HepG2 (cell line): ENCODE results near the gene MTFR1L. TPM values are rescaled to one million over a fixed set of nuclear protein-coding genes. Genes with fewer than 3 reads are reported as not detected.

Source experiments
- CBFB ChIP-seq: sonication (generic); formaldehyde crosslinking; IDR thresholded peaks from 2 replicates; pipeline ENCODE4 v1.4.0; 2020; ENCODE audit warnings: missing genetic modification reagents
- CREB3 ChIP-seq: sonication (generic); formaldehyde crosslinking; IDR thresholded peaks from 2 replicates; pipeline ENCODE4 v1.5.0; 2020; ENCODE audit warnings: missing genetic modification reagents
- FOXO1 ChIP-seq: sonication (generic); formaldehyde crosslinking; IDR thresholded peaks from 2 replicates; pipeline ENCODE4 v1.4.0; 2020; ENCODE audit warnings: missing genetic modification reagents
- HIVEP1 ChIP-seq: sonication (generic); formaldehyde crosslinking; IDR thresholded peaks from 2 replicates; pipeline ENCODE4 v1.4.0; 2020; ENCODE audit warnings: mild to moderate bottlenecking, missing genetic modification reagents
- HNF1A ChIP-seq, 2 experiments: sonication (generic) in 1 of 2; formaldehyde crosslinking in 1 of 2; IDR thresholded peaks; 2 replicates each; pipeline versions ENCODE4 v1.4.0 to v1.6.1; 2016 to 2020; ENCODE audit warnings: borderline replicate concordance in 1 of 2, low read depth in 1 of 2, mild to moderate bottlenecking in 1 of 2, missing genetic modification reagents in 1 of 2
- JARID2 ChIP-seq: sonication (generic); formaldehyde crosslinking; IDR thresholded peaks from 2 replicates; pipeline ENCODE4 v1.8.1; 2023; ENCODE audit warnings: missing genetic modification reagents, inconsistent platforms; ENCODE audit not compliant: insufficient replicate concordance
- KLF9 ChIP-seq: IDR thresholded peaks from 2 replicates; pipeline ENCODE4 v1.6.1; 2016; ENCODE audit warnings: low read depth
- POLR2AphosphoS2 ChIP-seq: IDR thresholded peaks from 2 replicates; pipeline ENCODE4 v1.6.1; 2011; ENCODE audit warnings: low read depth, low read length, improper control_type of control experiment
- RELA ChIP-seq: sonication (generic); formaldehyde crosslinking; IDR thresholded peaks from 2 replicates; pipeline ENCODE4 v1.4.0; 2020; ENCODE audit warnings: missing genetic modification reagents
- RNF219 ChIP-seq: sonication (generic); formaldehyde crosslinking; IDR thresholded peaks from 2 replicates; pipeline ENCODE4 v1.5.0; 2020; ENCODE audit warnings: mild to moderate bottlenecking, missing genetic modification reagents
- ZBTB10 ChIP-seq: sonication (generic); formaldehyde crosslinking; IDR thresholded peaks from 2 replicates; pipeline ENCODE4 v1.4.0; 2020; ENCODE audit warnings: missing genetic modification reagents, borderline replicate concordance
- ZBTB39 ChIP-seq: sonication (generic); formaldehyde crosslinking; IDR thresholded peaks from 2 replicates; pipeline ENCODE4 v1.5.0; 2020; ENCODE audit warnings: missing genetic modification reagents
- ZFY ChIP-seq: sonication (generic); formaldehyde crosslinking; IDR thresholded peaks from 2 replicates; pipeline ENCODE4 v1.4.0; 2020; ENCODE audit warnings: missing genetic modification reagents
- ZKSCAN8 ChIP-seq: IDR thresholded peaks from 2 replicates; pipeline ENCODE4 v1.6.1; 2016; ENCODE audit warnings: borderline replicate concordance, missing genetic modification reagents, missing compliant biosample characterization
- ZNF616 ChIP-seq: sonication (generic); formaldehyde crosslinking; IDR thresholded peaks from 2 replicates; pipeline ENCODE4 v1.5.0; 2020; ENCODE audit warnings: low read depth, mild to moderate bottlenecking, missing genetic modification reagents
- polyA plus RNA-seq, 8 experiments: library from polyadenylated mRNA; depleted of rRNA in 3 of 8; stranded (reverse) in 7 of 8; unstranded in 1 of 8; fragments of >200 nt; fragmentation: Illumina TruSeq in 4 of 8; extraction: Trizol in 4 of 8; gene quantifications; 2 replicates each; pipeline versions ENCODE4 v1.2.1 to v1.2.3, GENCODE V29; 2011 to 2016; ENCODE audit warnings: low read depth in 4 of 8, missing spikeins in 1 of 8, mixed read lengths in 1 of 8; ENCODE audit not compliant: insufficient read depth in 1 of 8
- total RNA-seq, 5 experiments: library from RNA; depleted of rRNA; stranded (reverse); fragments of >200 nt; fragmentation: Illumina TruSeq; extraction: Trizol; gene quantifications; 2 replicates each; pipeline ENCODE4 v1.2.3, GENCODE V29; 2016; ENCODE audit warnings: low read depth in 1 of 5

MTFR1L gene
- total and polyA plus RNA-seq, 2 of the 13 experiments (the other 11 are each of a cell fraction or from before 2014, with no cell fraction given) = 38.0 to 55.7 TPM

GRCh38 chr1:25861316-25862286 is 41.8 kb downstream of the MTFR1L start (continued):
- peak; percentile 36 for TF ChIP-seq HNF1A (IDR thresholded peaks at IDR 0.05; ENCODE audit: low read depth)
- peak; percentile 25; the same call in 1 of the 2 replicates for TF ChIP-seq HNF1A (CRISPR knock-in tag; IDR thresholded peaks at IDR 0.05; ENCODE audit: borderline replicate concordance)
- no peak for TF ChIP-seq RELA
- no peak for TF ChIP-seq CBFB
- no peak for TF ChIP-seq ZNF616 (CRISPR knock-in tag)
- TF ChIP-seq KLF9 (CRISPR knock-in tag) = no peak
- TF ChIP-seq POLR2AphosphoS2 = no peak
- peak; percentile 60 for TF ChIP-seq FOXO1 (CRISPR knock-in tag)
- TF ChIP-seq RNF219 (CRISPR knock-in tag) = no peak
- TF ChIP-seq ZBTB39 (CRISPR knock-in tag) = no peak
- TF ChIP-seq ZBTB10 (CRISPR knock-in tag) = peak; percentile 65; the same call in 1 of the 2 replicates
- TF ChIP-seq ZFY (CRISPR knock-in tag) = peak; percentile 52; the same call in 1 of the 2 replicates
- no peak for TF ChIP-seq JARID2
- peak; percentile 21; the same call in 1 of the 2 replicates for TF ChIP-seq ZKSCAN8
- no peak for TF ChIP-seq HIVEP1
- no peak for TF ChIP-seq CREB3 (CRISPR knock-in tag)
